Measurements from ENCODE around the gene POMGNT1.
"Not testable (repeated sequence)": the region's sequence is repeated elsewhere in the genome, so short reads cannot be mapped to it uniquely, and the experiment has no call there.

GRCh38 chr1:46241733-46242132, 43.5 kb upstream of the POMGNT1 start:
- TF ChIP-seq CTCF (conservative IDR thresholded peaks at IDR 0.05; ENCODE audit: low read depth, low read length); EZH2phosphoT487 (IDR thresholded peaks at IDR 0.05; ENCODE audit: borderline replicate concordance, low read length); EZH2 (IDR thresholded peaks at IDR 0.05; ENCODE audit: low read length, unreplicated experiment): not testable (repeated sequence)
